ENCODE measurements around the gene PRKAG2. TPM values are rescaled to one million over a fixed set of nuclear protein-coding genes. Genes with fewer than 3 reads are reported as not detected.
"Not testable (repeated sequence)": the region's sequence is repeated elsewhere in the genome, so short reads cannot be mapped to it uniquely, and the experiment has no call there.

Gene PRKAG2
- total RNA-seq, 1 donor from 2014 or later: 20.8 TPM

DNA sequence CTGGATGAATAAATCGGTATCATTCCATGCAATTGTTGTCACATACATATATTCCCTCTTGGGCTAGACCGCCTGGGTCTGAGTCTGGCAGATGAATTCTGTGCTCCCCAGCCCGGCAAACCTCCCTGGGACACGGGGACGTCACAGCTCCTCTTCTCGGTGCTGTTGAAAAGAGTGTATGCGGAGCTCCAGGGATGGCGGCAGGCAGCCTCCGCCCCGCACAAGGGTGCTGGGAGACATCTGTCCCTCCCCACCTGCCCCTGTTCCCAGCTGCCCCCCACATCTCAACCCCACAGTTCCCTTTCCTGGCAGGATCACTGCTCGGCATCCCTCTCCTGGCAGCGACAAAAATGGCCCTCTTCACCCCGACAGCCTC, 32.1 kb downstream of the PRKAG2 start:
- DNase-seq (ENCODE audit: low read depth): no peak

GRCh38 chr7:151844071-151844824, 32.7 kb downstream of the PRKAG2 start:
- TF ChIP-seq, protein P1, sequence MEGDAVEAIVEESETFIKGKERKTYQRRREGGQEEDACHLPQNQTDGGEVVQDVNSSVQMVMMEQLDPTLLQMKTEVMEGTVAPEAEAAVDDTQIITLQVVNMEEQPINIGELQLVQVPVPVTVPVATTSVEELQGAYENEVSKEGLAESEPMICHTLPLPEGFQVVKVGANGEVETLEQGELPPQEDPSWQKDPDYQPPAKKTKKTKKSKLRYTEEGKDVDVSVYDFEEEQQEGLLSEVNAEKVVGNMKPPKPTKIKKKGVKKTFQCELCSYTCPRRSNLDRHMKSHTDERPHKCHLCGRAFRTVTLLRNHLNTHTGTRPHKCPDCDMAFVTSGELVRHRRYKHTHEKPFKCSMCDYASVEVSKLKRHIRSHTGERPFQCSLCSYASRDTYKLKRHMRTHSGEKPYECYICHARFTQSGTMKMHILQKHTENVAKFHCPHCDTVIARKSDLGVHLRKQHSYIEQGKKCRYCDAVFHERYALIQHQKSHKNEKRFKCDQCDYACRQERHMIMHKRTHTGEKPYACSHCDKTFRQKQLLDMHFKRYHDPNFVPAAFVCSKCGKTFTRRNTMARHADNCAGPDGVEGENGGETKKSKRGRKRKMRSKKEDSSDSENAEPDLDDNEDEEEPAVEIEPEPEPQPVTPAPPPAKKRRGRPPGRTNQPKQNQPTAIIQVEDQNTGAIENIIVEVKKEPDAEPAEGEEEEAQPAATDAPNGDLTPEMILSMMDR (conservative IDR thresholded peaks at IDR 0.05; ENCODE audit: low read depth, low read length): no peak
- DNase-seq (ENCODE audit: low read depth): no peak
- no peak overlapping the region for H3K4me3 ChIP-seq (ENCODE audit: low read depth, low read length)

More for the DNA sequence above, 32.1 kb downstream of the PRKAG2 start:
- no peak overlapping the region for H3K4me3 ChIP-seq (ENCODE audit: low read depth, low read length)
- TF ChIP-seq, protein P1 (conservative IDR thresholded peaks at IDR 0.05; ENCODE audit: low read depth, low read length): no peak

GRCh38 chr7:151843181-151843580, 33.7 kb downstream of the PRKAG2 start:
- no peak for DNase-seq (ENCODE audit: low read depth)
- TF ChIP-seq, protein P1 (conservative IDR thresholded peaks at IDR 0.05; ENCODE audit: low read depth, low read length): no peak
- H3K4me3 ChIP-seq (ENCODE audit: low read depth, low read length): no peak overlapping the region

GRCh38 chr7:151841395-151842051, 35.4 kb downstream of the PRKAG2 start:
- DNase-seq (ENCODE audit: low read depth); H3K4me3 ChIP-seq (ENCODE audit: low read depth, low read length): not testable (repeated sequence)

GRCh38 chr7:151840088-151840910, 36.6 kb downstream of the PRKAG2 start:
- H3K4me3 ChIP-seq (ENCODE audit: low read depth, low read length): no peak overlapping the region
- no peak for DNase-seq (ENCODE audit: low read depth)
- TF ChIP-seq, protein P1 (conservative IDR thresholded peaks at IDR 0.05; ENCODE audit: low read depth, low read length): no peak

DNA sequence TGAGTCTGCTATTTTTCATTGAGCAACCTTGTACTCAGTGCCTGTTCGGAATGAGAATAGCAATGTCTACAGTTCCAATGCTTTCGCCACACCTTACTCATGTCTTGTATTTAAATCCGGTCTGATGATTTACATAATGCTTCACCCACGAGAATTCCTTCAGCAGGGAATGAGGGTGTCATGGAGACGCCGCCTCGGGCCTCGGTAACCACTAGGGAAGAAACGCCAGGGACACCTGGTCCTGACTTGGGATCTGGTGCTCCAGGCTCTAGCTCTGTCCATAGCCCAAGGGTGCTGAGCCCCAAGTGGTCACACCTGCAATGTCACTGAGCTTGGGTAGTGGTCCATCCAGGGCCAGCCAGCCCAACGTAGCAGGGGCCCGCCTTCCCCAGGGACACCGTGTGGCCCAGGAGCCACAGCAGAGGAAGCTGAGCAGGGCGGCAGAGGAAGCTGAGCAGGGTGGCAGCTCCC, 37.4 kb downstream of the PRKAG2 start:
- H3K4me3 ChIP-seq (ENCODE audit: low read depth, low read length): no peak overlapping the region
- no peak for DNase-seq (ENCODE audit: low read depth)
- TF ChIP-seq, protein P1 (conservative IDR thresholded peaks at IDR 0.05; ENCODE audit: low read depth, low read length): no peak

DNA sequence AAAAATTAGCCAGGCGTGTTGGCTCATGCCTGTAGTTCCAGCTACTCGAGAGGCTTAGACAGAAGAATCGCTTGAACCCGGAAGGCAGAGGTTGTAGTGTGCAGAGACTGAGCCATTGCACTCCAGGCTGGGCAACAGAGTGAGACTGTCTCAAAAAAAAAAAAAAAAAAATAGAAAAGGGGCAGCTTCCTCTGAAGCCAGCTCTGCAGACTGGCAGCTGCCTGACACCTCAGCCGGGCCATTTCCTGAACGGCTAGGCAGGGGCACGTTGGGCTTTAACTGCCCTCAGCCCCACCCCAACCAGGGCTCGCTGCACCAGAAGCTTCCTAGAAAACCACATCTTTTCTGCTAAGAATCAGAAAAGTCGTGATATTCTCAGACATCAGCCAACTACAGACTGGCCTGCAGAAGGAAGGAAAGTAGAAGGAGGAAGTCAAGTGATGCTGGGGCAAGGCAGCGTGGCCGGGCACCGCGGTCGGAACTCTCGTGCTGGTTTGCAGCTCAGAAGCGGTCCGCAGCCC, 38.0 kb downstream of the PRKAG2 start:
- H3K4me3 ChIP-seq (ENCODE audit: low read depth, low read length): no peak overlapping the region
- TF ChIP-seq, protein P1 (conservative IDR thresholded peaks at IDR 0.05; ENCODE audit: low read depth, low read length): no peak
- DNase-seq (ENCODE audit: low read depth): no peak

All from epithelial cell of proximal tubule (primary cell).